H9 (cell line): ENCODE results near the gene KCTD17. TPM values are rescaled to one million over a fixed set of nuclear protein-coding genes. Genes with fewer than 3 reads are reported as not detected.

Source experiments
- DNase-seq: peaks from one replicate; pipeline ENCODE4 v3.0.0-alpha.2; 2017
- H2AFZ ChIP-seq: one replicate; pipeline ENCODE4 v1.6.1; 2013; ENCODE audit warnings: mild to moderate bottlenecking, low read length, control low read depth, moderate library complexity
- H2AK5ac ChIP-seq: 2 replicates; pipeline ENCODE4 v1.6.1; 2013; ENCODE audit warnings: low read length, control low read depth, mixed read lengths; ENCODE audit not compliant: insufficient read length
- H2BK120ac ChIP-seq: one replicate; pipeline ENCODE4 v1.6.1; 2013; ENCODE audit warnings: low read depth, mild to moderate bottlenecking, low read length, control low read depth, inconsistent platforms; ENCODE audit not compliant: poor library complexity, severe bottlenecking
- H2BK12ac ChIP-seq: 2 replicates; pipeline ENCODE4 v1.6.1; 2013; ENCODE audit warnings: low read length, control low read depth, mixed read lengths, low read depth; ENCODE audit not compliant: insufficient read length
- H2BK15ac ChIP-seq: 2 replicates; pipeline ENCODE4 v1.6.1; 2013; ENCODE audit warnings: low read depth, low read length, control low read depth
- H2BK20ac ChIP-seq: one replicate; pipeline ENCODE4 v1.6.1; 2013; ENCODE audit warnings: low read depth, mild to moderate bottlenecking, low read length, control low read depth, inconsistent platforms; ENCODE audit not compliant: poor library complexity, severe bottlenecking
- H2BK5ac ChIP-seq: 2 replicates; pipeline ENCODE4 v1.6.1; 2013; ENCODE audit warnings: low read length, control low read depth, mixed read lengths; ENCODE audit not compliant: insufficient read length
- H3K14ac ChIP-seq: 2 replicates; pipeline ENCODE4 v1.6.1; 2013; ENCODE audit warnings: low read length, control low read depth; ENCODE audit not compliant: insufficient read depth
- H3K18ac ChIP-seq: 2 replicates; pipeline ENCODE4 v1.6.1; 2013; ENCODE audit warnings: low read depth, mild to moderate bottlenecking, mixed read lengths, low read length, control low read depth; ENCODE audit not compliant: insufficient read length
- H3K23ac ChIP-seq: 2 replicates; pipeline ENCODE4 v1.6.1; 2013; ENCODE audit warnings: low read length, control low read depth, mixed read lengths, low read depth; ENCODE audit not compliant: insufficient read length
- H3K23me2 ChIP-seq: 2 replicates; pipeline ENCODE4 v1.6.1; 2013; ENCODE audit warnings: low read depth, mild to moderate bottlenecking, mixed read lengths, low read length, control low read depth; ENCODE audit not compliant: insufficient read length, poor library complexity, severe bottlenecking
- H3K27ac ChIP-seq: 2 replicates; pipeline ENCODE4 v1.5.1; 2013; ENCODE audit warnings: low read length, control low read depth, mixed read lengths, low read depth; ENCODE audit not compliant: insufficient read length
- H3K27me3 ChIP-seq: 2 replicates; pipeline ENCODE4 v1.6.1; 2013; ENCODE audit warnings: low read length, control low read depth, inconsistent platforms; ENCODE audit not compliant: insufficient read depth
- H3K4ac ChIP-seq: 2 replicates; pipeline ENCODE4 v1.6.1; 2013; ENCODE audit warnings: low read depth, mild to moderate bottlenecking, control low read depth, inconsistent platforms, low read length, moderate library complexity
- H3K4me1 ChIP-seq: 2 replicates; pipeline ENCODE4 v1.6.1; 2013; ENCODE audit warnings: low read length, control low read depth, inconsistent platforms; ENCODE audit not compliant: insufficient read depth
- H3K4me2 ChIP-seq: 2 replicates; pipeline ENCODE4 v1.6.1; 2013; ENCODE audit warnings: low read length, control low read depth, mixed read lengths; ENCODE audit not compliant: insufficient read length, insufficient read depth
- H3K56ac ChIP-seq: 2 replicates; pipeline ENCODE4 v1.6.1; 2013; ENCODE audit warnings: low read depth, mild to moderate bottlenecking, mixed read lengths, low read length, control low read depth; ENCODE audit not compliant: insufficient read length
- H3K79me1 ChIP-seq: 2 replicates; pipeline ENCODE4 v1.6.1; 2013; ENCODE audit warnings: low read depth, mild to moderate bottlenecking, moderate library complexity, low read length, control low read depth, inconsistent platforms; ENCODE audit not compliant: insufficient read depth, poor library complexity, severe bottlenecking
- H3K79me2 ChIP-seq: 2 replicates; pipeline ENCODE4 v1.6.1; 2013; ENCODE audit warnings: low read length, control low read depth, inconsistent platforms; ENCODE audit not compliant: insufficient read depth
- H3K9ac ChIP-seq: 2 replicates; pipeline ENCODE4 v1.6.1; 2013; ENCODE audit warnings: low read length, control low read depth, mixed read lengths; ENCODE audit not compliant: insufficient read length; ENCODE audit errors: extremely low read depth
- H3K9me3 ChIP-seq: one replicate; pipeline ENCODE4 v1.6.1; 2013; ENCODE audit warnings: low read depth, low read length, inconsistent platforms; ENCODE audit not compliant: control insufficient read depth
- H3T11ph ChIP-seq: one replicate; pipeline ENCODE4 v1.6.1; 2013; ENCODE audit warnings: mild to moderate bottlenecking, low read length, control low read depth, inconsistent platforms
- H4K20me1 ChIP-seq: one replicate; pipeline ENCODE4 v1.6.1; 2013; ENCODE audit not compliant: control insufficient read depth, insufficient read length, insufficient read depth
- H4K5ac ChIP-seq: 2 replicates; pipeline ENCODE4 v1.6.1; 2013; ENCODE audit warnings: low read depth, mild to moderate bottlenecking, mixed read lengths, low read length, control low read depth; ENCODE audit not compliant: insufficient read length
- H4K8ac ChIP-seq: replicated peaks from 2 replicates; pipeline ENCODE4 v1.6.1; 2013; ENCODE audit warnings: low read length, control low read depth, mixed read lengths, low read depth; ENCODE audit not compliant: insufficient read length
- H4K91ac ChIP-seq: 2 replicates; pipeline ENCODE4 v1.6.1; 2013; ENCODE audit warnings: low read depth, mild to moderate bottlenecking, moderate library complexity, mixed read lengths, low read length, control low read depth; ENCODE audit not compliant: insufficient read length
- H3K27ac Mint-ChIP-seq, 3 experiments: 2 replicates in 2 of 3; 3 replicates in 1 of 3; pipeline ENCODE4 v1.8.0; 2020 to 2021; ENCODE audit warnings: mixed read lengths in 3 of 3, mild to moderate bottlenecking in 1 of 3, moderate library complexity in 1 of 3
- H3K27me3 Mint-ChIP-seq: 2 replicates; pipeline ENCODE4 v1.8.0; 2021; ENCODE audit warnings: low read depth, mild to moderate bottlenecking, moderate library complexity, mixed read lengths
- H3K36me3 Mint-ChIP-seq, 3 experiments: 2 replicates in 2 of 3; 3 replicates in 1 of 3; pipeline ENCODE4 v1.8.0; 2020 to 2021; ENCODE audit warnings: low read depth in 3 of 3, mixed read lengths in 3 of 3; ENCODE audit not compliant: insufficient read depth in 1 of 3
- H3K4me1 Mint-ChIP-seq, 2 experiments: 2 replicates each; pipeline ENCODE4 v1.8.0; 2020; ENCODE audit warnings: mixed read lengths in 2 of 2
- H3K4me3 Mint-ChIP-seq, 2 experiments: 2 replicates in 1 of 2; 3 replicates in 1 of 2; pipeline ENCODE4 v1.8.0; 2020 to 2021; ENCODE audit warnings: mild to moderate bottlenecking in 2 of 2, mixed read lengths in 2 of 2, moderate library complexity in 1 of 2
- H3K9me3 Mint-ChIP-seq, 2 experiments: 2 replicates in 1 of 2; 3 replicates in 1 of 2; pipeline ENCODE4 v1.8.0; 2020; ENCODE audit warnings: mild to moderate bottlenecking in 2 of 2, mixed read lengths in 2 of 2, moderate library complexity in 1 of 2
- WGBS: extraction: QIAGEN DNeasy Blood & Tissue Kit; methylation state at CpG from one replicate; pipeline ENCODE4 v1.1.7; 2013; ENCODE audit warnings: missing lambda C conversion rate, low lambda C conversion rate, mixed read lengths; ENCODE audit not compliant: insufficient read length; ENCODE audit errors: extremely low coverage; 5-methylcytosine and 5-hydroxymethylcytosine counted together
- total RNA-seq: library from RNA; stranded (reverse); gene quantifications from 2 replicates; pipeline ENCODE4 v1.2.1, GENCODE V29; 2021
- TF ChIP-seq, protein P1 (sequence below): fragments of 200-600 bp; sonication (generic); conservative IDR thresholded peaks from 3 replicates; pipeline ENCODE4 v1.8.0; 2021; ENCODE audit warnings: antibody characterized with exemption, mild to moderate bottlenecking

The KCTD17 gene
- total RNA-seq, 1 experiment from 2014 or later = 34.1 TPM

DNA sequence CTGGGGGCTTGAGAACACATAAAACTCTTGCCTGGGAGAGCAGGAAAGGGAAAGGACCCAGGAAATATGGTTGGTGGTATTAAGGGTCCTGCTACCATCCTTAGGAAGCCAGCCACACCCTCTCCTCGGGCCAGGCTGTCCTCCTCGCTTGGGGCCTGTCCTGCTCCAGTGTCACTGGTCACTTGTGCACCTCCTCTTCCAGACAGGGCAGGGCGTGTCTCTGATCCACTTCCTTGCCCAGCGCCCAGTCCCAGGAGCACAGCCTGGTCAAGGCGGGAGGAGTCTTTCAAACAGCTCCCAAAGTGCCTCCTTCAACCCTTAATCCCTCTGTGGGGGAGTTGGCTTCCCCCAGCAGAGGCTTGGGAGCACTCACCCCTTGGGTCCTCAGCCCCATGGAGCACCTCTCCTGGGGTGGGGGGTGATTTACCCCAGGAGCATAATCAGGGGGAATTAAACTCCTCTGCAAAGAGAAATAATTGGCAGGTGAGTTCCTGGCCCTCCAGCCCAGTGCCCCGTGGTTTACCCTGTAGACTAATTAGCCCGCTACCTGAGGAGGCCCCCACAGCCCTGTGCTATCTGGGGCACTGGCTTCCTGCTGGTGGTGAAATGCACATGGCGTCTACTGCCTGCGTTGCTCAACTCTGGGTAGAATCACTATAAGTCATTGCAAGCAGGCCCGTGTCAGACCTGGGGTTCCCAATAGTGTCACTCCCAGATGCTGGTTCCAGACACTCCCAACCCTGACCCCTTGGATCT is 49.9 kb downstream of the KCTD17 start:
- Histone ChIP-seq H3K79me1 (no peaks in the 10 kb centered on the region), H2BK5ac (no peak overlapping the region), H4K8ac (no peak overlapping the region), H2AK5ac (no peak overlapping the region), H3K27me3 (peaks cover 4% of the 10 kb centered on the region; the same call in 1 of the 2 replicates), H2AFZ (no peak overlapping the region), H2BK20ac (no peak overlapping the region), H4K20me1 (peaks cover 2% of the 10 kb centered on the region), H3K9me3 (no peaks in the 10 kb centered on the region), H3K4me2 (no peak overlapping the region), H2BK12ac (no peak overlapping the region), H3K79me2 (no peaks in the 10 kb centered on the region), H3K18ac (no peak overlapping the region), H3T11ph (no peak overlapping the region), H3K4ac (no peak overlapping the region), H3K14ac (no peak overlapping the region), H3K23ac (no peak overlapping the region), H2BK120ac (no peak overlapping the region), H2BK15ac (no peak overlapping the region), H3K9ac (no peak overlapping the region), H3K27ac (no peak overlapping the region), H4K5ac (no peak overlapping the region), H3K23me2 (no peaks in the 10 kb centered on the region), H4K91ac (no peak overlapping the region), H3K56ac (no peak overlapping the region), H3K4me1 (no peaks in the 10 kb centered on the region)
- H3K27ac Mint-ChIP-seq = no peak overlapping the region
- H3K4me3 Mint-ChIP-seq = no peak overlapping the region
- H3K36me3 Mint-ChIP-seq = no peaks in the 10 kb centered on the region
- H3K4me1 Mint-ChIP-seq = peaks cover 12 to 31% of the 10 kb centered on the region in 2 experiments
- H3K27me3 Mint-ChIP-seq = peaks cover 60% of the 10 kb centered on the region
- no peaks in the 10 kb centered on the region for H3K9me3 Mint-ChIP-seq
- TF ChIP-seq, protein P1, sequence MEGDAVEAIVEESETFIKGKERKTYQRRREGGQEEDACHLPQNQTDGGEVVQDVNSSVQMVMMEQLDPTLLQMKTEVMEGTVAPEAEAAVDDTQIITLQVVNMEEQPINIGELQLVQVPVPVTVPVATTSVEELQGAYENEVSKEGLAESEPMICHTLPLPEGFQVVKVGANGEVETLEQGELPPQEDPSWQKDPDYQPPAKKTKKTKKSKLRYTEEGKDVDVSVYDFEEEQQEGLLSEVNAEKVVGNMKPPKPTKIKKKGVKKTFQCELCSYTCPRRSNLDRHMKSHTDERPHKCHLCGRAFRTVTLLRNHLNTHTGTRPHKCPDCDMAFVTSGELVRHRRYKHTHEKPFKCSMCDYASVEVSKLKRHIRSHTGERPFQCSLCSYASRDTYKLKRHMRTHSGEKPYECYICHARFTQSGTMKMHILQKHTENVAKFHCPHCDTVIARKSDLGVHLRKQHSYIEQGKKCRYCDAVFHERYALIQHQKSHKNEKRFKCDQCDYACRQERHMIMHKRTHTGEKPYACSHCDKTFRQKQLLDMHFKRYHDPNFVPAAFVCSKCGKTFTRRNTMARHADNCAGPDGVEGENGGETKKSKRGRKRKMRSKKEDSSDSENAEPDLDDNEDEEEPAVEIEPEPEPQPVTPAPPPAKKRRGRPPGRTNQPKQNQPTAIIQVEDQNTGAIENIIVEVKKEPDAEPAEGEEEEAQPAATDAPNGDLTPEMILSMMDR = no peak
- DNase-seq = no peak
- no CpG with 5 or more reads among the region's 10 CpGs for WGBS
